Testis (tissue), 2 donors: ENCODE results near the gene CDH22.

Experiments
- POLR2A ChIP-seq: fragments of 450-650 bp; IDR thresholded peaks from one replicate; pipeline ENCODE4 v1.6.1; 2017; ENCODE audit warnings: antibody characterized with exemption, mild to moderate bottlenecking, moderate library complexity
- TF ChIP-seq, protein P1 (sequence below), 3 experiments: fragments of 450-650 bp in 2 of 3; fragments of 200-600 bp in 1 of 3; sonication (generic) in 1 of 3; IDR thresholded peaks; one replicate each; pipeline ENCODE4 v1.5.1; 2016 to 2019; ENCODE audit warnings: antibody characterized with exemption in 3 of 3, mild to moderate bottlenecking in 2 of 3, moderate library complexity in 1 of 3

DNA sequence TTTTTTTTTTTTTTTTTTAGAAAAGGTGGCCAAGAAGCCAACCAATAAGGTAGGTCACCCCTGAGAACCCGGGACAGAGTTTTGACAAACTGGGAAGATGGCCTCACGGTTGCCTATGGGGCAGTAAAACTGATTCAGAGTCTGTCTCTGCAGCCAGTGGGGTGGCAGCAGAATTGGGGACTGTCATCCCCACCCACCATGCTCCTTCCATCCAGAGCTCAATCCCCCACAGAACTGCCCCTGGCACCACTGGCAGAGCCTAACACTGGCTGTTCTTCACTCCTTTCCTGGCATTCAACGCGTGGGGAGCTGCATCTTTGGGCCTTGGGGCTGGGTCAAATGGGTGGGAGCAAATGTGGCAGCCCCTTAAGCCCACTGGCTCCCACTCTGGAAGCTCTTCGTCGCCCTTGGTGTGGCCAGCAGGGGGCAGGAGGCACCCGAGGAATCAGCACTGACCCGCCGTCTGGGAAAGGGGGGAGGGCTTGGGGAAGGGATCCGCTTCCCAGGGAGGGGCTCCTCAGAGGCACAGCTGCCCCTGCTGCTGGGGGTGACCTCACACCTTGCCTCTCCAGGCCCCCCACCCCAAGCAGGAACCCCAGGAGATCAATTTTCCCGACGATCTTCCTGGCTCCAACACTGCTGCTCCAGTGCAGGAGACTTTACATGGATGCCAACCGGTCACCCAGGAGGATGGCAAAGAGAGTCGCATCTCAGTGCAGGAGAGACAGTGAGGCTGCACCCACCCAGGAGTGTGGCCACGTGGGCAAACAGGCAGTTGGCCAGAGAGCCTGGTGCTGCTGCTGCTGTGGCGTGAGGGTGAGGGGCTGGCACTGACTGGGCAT, 179.8 kb downstream of the CDH22 start:
- no peak for TF ChIP-seq POLR2A
- TF ChIP-seq, protein P1, sequence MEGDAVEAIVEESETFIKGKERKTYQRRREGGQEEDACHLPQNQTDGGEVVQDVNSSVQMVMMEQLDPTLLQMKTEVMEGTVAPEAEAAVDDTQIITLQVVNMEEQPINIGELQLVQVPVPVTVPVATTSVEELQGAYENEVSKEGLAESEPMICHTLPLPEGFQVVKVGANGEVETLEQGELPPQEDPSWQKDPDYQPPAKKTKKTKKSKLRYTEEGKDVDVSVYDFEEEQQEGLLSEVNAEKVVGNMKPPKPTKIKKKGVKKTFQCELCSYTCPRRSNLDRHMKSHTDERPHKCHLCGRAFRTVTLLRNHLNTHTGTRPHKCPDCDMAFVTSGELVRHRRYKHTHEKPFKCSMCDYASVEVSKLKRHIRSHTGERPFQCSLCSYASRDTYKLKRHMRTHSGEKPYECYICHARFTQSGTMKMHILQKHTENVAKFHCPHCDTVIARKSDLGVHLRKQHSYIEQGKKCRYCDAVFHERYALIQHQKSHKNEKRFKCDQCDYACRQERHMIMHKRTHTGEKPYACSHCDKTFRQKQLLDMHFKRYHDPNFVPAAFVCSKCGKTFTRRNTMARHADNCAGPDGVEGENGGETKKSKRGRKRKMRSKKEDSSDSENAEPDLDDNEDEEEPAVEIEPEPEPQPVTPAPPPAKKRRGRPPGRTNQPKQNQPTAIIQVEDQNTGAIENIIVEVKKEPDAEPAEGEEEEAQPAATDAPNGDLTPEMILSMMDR (IDR thresholded peaks at IDR 0.05), result peak; percentile 54 to 57 (median 56)
